Suppressor macrophage (primary cell): Measurements from ENCODE around the gene RIBC2.
"Not testable (repeated sequence)": the region's sequence is repeated elsewhere in the genome, so short reads cannot be mapped to it uniquely, and the experiment has no call there.

Source experiments
- DNase-seq, 4 experiments: peaks; one replicate each; pipeline ENCODE4 v3.0.0-alpha.2; 2020 to 2022

Gene RIBC2

DNA sequence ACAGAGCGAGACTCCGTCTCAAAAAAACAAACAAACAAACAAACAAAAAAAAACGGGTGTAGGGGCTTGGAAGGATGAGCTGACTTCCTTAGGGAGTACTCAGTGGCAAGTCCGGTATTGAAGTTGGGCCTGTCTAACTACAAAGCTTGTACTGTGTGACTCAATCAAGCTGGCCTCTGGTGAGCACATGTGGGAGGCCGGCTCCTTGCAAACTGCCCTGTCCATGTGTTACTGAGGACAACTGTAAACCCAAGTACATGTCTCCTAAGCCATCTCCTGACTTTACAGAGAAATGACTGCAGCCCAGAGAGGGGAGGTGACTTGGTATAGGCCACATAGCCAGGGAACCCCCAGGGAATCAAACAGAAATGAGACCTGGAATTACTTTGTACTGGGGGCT lies 11.6 kb downstream of the RIBC2 start:
- DNase-seq, result peak; percentile 43 to 63 (median 60)

DNA sequence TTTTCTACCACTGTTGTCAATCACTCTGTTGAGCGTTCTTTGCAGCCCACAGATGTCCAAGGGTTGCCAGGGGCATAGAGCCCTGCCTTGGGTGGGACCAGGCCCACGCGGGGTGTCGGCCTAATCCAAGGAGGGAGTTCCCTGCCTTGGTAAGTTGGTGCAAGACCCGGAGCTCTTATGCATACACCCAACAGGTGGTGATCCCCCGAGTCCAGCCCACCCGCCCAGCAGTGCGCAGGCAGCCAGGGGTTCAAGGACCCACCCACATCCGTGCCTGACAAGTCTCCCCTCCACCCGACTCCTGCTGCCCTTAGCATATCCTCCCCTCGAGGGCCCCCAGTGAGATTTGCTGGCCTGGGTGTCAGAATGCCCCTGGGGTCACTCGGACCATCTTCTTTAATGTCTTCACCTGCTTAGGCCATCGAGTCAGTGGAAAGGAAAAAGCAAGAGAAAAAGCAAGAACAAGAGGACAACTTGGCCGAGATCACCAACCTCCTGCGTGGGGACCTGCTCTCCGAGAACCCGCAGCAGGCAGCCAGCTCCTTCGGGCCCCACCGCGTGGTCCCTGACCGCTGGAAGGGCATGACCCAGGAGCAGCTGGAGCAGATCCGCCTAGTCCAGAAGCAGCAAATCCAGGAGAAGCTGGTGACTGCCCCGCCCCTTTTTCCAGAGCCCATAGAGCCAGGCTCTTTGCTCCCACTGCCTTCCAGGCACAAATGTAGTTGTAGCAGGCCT lies 12.2 kb downstream of the RIBC2 start:
- DNase-seq, result no peak

DNA sequence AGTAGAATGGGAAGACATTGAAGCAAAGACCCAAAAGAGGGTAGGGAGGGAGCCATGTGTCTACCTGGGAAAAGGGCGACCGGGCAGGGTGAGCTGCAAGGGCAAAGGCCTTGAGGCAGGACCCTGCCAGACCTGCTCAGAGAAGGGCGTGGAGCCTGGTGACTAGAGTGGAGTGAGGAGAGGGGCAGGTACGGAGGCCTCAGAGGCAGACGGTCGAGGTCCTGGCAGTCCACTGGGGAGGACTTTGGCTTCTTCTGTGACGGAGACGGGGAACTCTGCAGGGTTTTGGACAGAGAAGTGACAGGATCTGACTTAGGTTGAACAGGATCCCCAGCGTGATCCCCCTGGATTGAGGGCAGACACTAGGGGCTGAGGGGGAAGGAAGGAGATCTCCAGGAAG lies 12.9 kb downstream of the RIBC2 start:
- no peak for DNase-seq

DNA sequence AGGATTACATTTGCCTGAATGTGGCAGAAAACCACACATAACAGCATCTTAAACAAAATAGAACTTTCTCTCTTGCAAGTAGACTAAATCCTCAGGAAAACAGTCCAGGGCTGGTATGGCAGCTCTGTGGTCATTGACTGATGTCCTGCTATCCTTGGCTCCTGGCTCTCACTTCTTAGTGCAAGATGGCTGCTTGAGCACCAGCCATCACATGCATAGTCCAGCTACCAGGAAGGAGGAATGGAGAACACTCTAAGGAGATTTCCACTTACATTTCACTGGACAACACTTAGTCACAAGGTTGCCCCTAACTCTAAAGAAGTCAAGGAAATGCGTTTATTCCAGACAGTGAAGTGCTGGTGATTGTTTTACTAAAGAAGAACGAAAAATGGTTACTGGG lies 13.6 kb downstream of the RIBC2 start:
- no peak for DNase-seq

DNA sequence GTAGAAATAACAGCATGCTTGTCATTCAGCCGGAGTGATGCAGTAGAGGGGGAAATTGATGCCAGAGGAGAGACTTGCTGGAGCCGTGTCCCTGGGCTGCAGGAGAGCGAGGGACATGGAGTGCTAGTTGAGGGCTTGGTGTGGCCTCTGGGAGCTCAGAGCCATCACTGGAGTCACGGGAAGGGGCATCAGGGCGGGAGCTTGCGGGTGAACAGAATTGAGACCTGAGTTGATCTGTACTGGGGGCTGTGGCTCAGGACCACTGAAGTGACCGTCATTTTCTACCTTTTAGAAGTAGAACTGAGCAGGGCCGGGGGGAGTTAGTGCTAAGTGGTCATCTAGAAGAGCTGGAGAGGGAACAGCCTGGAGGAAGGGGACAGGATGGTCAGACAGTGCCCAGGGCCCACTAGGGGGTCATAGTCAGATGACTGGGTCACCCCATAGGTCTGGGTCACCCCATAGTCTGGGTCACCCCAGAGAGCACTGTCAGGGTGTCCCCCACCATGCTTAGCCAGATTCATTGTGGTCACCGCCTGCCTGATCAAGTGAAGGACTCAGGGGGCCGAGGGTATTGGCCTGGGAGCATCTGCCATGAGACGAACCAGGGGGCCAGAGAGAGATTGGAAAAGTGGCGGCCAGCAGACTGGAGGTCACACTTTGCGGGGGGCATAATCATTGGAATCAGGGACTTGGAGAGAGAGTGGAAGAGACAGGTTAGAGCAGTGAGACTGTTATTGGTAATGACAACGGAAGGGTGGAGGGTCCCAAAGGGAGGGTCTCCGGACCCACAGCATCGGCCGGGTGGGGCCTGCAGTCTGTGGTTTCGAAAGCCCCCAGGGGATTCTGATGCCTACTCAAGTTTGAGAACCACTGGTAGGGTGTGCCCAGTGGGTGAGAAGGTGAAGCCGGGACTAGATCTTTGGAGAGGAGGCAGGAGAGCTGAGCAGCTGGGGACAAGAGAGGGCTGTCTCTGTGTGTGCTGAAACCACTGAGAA lies 15.2 kb downstream of the RIBC2 start:
- DNase-seq, result no peak

DNA sequence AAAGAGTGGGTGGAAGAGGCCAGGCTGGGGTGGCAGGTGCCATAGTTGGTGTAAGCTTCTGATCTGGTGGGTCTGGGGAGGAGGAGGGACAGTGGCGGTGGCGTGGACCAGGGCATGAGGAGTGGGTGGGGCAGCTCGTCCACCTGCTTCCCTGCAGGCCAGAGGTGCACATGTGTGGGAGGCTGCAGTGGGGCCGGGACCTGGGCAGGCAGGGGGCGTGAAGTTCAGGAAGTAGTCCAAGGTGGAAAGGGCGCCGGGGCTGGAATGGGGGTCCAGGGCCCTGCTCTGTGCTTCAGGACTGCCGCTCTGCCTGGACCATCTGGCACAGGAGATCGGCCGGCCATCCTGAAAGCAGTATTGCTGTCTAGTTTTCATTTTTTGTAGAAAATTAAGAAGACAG lies 15.9 kb downstream of the RIBC2 start:
- DNase-seq, result no peak

DNA sequence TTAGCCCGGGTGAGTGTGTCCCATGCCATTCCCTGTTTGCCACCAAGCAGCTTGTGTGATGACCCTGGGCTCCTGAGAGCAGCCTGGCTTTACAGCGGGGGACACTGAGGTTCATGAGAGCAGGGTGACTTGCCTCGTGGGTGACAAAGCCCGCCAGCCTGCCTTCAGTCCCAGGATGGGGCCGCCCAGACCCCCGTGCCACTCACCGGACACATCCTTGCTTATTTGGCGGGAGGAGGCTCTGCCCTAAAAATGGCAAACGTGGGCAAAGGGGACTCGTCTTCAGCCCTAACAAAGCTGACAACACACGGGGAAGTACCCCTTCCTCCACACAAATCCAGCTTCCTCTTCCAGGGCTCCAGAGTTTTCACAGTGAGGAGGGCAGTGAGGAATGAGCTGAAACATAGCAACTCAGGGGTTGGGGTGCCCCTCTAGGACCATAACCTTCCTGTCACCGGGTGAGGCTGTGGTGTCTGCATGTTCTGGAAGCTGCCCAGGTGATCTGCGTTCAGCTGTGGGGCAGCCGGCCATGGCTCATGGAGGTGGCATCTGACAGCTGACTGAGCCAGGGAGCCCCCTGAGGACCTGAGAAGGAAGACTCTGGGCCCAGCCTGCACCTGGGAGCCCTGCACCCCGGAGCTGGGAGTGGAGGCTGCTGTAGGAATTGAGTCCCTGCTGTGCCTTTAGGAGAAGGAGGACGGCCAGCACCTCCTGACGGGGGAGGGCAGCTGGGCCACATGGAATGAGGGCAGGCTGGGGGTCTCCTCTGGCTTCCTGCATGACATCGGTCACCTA lies 16.7 kb downstream of the RIBC2 start:
- peak; percentile 50 to 72 (median 65) for DNase-seq

DNA sequence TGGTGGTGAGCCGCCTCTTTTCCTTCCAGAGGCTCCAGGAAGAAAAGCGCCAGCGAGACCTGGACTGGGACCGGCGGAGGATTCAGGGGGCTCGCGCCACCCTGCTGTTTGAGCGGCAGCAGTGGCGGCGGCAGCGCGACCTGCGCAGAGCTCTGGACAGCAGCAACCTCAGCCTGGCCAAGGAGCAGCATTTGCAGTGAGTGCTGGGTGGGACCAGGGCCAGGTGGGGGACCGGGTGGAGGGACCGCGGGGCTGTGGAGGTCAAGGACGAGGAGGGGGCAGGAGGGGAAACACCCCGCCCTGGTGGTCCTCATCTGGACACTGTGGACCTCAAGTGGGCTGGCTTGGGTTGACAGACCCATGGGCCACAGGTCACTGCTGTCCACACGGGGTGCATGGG lies 17.4 kb downstream of the RIBC2 start:
- no peak for DNase-seq

DNA sequence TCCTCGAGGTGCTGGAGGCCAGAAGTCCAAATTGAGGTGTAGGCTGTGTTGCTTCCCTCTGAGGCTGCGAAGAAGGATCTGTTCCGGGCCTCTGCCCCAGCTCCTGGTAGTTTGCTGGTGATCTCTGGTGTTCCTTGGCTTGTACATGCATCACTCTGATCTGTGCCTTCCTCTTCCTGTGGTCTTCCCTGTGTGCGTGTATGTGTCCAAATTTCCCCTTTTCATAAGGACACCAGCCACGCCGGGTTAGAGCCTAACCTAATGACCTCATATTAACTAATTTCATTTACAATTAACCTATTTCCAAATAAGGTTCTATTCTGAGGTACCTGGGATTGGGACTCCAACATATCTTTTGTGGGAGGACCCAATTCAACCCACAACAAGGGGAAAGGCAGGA lies 21.5 kb downstream of the RIBC2 start:
- DNase-seq, result peak; percentile 70 to 78 (median 74)

DNA sequence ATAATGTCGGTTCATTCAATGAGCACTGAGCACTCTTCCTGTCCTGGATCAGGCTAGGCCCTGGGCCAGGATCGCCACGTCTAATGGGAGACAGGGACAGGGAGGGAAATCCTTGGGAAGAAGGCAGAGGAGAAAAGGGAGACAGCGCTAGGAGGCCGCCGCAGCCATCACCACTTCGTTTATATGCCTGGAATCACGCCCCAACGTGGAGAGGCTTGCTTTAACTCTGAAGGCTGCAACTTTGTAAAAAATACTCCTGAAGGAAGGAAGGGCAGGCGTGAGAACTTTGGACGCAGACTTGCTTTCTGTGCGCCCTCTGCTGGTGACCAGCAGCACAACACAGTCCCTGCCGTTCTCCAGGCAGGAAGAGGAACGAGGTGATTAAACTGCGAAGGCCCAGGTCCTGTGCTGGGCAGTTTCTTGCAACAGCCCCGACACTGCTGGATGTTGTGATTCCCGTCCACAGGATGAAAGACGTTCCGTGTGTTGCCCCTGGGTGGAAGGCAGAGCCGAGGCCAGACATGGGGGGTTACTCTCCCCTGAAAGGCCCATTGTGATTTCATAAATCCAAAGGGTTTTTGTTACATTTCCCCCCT lies 22.1 kb downstream of the RIBC2 start:
- peak; percentile 92 to 96 (median 93) for DNase-seq

DNA sequence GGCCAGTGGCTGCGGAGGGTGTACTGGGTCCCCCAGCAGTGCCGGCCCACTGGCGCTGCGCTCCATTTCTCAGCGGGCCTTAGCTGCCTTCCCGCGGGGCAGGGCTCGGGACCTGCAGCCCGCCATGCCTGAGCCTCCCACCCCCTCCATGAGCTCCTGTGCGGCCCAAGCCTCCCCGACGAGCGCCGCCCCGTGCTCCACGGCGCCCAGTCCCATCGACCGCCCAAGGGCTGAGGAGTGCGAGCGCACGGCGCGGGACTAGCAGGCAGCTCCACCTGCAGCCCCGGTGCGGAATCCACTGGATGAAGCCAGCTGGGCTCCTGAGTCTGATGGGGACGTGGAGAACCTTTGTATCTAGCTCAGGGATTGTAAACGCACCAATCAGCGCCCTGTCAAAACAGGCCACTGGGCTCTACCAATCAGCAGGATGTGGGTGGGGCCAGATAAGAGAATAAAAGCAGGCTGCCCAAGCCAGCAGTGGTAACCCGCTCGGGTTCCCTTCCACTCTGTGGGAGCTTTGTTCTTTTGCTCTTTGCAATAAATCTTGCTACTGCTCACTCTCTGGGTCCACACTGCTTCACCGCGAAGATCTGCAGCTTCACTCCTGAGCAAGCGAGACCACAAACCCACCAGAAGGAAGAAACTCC lies 23.5 kb downstream of the RIBC2 start:
- DNase-seq, result not testable (repeated sequence)

DNA sequence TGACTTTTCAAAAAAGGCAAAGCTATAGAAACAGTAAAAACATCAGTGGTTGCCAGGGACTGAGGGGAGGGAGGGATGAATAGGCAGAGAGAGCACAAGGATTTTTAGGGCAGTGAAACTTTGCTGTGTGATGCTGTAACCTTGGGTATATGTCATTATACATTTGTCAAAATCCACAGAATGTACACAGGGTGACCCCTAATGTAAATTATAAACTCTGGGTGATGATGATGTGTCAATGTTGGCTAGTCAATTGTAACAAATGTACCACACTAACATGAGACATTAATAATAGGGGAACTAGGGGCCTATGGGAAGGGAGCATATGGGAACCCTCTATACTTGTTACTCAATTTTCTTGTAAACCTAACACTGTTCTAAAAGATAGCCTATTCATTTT lies 24.8 kb downstream of the RIBC2 start:
- DNase-seq, result peak in 1 of 4 experiments; percentile 24

DNA sequence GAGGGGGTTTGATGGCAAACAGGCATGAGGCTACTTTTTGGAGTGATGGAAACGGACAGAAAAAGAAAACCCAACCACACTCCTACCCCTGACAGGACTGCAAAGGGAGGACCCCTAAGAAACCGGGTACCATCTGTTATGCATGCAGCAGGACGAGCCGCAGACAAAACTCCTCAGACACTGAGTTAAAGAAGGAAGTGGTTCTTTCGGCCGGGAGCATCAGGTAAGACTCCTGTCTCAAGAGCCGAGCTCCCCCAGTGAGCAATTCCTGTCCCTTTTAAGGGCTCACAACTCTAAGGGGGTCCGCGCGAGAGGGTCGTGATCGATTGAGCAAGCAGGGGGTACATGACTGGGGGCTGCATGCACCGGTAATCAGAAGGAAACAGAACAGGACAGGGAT lies 27.2 kb downstream of the RIBC2 start:
- not testable (repeated sequence) for DNase-seq

DNA sequence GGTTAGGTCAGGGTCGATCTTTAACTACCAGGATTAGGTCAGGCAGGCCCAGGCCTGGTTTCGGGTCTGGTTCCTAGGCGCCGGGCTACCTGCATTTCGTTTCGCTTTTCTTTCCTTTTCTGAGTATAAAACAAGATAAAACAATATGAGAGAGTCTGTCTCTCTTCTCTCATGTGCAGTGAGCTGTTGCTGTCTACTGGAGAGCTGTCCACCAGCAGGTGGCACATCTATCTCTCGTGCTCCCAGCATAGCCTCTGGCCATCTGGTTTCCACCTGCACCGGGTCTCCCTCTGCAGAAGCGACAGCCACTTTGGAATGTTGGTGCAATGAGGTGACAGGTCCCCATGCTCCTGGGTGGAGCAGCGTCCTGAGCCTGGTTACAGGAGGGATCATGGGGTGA lies 27.6 kb downstream of the RIBC2 start:
- peak; percentile 32 to 56 (median 51) for DNase-seq

DNA sequence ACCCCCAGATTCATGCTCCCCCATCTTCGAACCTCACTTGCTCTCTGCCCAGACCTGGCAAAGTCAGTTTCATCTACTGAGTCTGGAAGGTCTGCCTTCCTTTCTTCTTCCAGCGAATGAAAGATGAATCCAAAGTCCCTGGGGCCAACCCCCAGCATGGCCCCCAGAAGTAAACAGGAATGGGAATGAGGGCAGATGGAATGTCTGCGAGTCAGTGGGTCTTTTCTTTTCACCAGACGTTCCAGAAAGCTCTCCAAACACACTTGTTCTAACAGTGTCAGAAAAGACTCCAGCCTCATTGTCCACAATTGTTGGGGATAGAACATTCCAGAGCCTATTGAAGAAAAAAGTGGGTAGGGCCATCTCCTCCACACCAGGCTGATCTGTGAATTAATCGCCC lies 28.6 kb downstream of the RIBC2 start:
- DNase-seq, result no peak

DNA sequence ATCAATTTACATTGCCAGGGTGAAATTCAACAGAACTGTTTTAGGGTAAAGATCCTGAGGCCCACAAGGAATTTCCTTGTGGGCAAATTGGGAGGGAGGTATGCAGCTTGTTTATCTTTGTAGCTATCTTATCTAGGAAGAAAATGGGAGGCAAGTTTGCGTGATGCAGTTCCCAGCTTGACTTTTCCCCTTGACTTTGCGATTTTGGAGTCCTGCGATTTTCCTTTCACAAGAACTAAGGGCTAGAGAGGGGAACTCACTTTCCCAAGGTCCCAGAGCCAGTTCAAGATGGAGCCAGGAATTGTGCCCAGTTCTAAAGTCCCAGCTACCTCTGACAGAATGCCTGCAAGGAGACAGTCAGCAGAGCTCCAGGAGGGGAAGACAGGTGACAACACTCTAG lies 30.7 kb downstream of the RIBC2 start:
- DNase-seq, result no peak

DNA sequence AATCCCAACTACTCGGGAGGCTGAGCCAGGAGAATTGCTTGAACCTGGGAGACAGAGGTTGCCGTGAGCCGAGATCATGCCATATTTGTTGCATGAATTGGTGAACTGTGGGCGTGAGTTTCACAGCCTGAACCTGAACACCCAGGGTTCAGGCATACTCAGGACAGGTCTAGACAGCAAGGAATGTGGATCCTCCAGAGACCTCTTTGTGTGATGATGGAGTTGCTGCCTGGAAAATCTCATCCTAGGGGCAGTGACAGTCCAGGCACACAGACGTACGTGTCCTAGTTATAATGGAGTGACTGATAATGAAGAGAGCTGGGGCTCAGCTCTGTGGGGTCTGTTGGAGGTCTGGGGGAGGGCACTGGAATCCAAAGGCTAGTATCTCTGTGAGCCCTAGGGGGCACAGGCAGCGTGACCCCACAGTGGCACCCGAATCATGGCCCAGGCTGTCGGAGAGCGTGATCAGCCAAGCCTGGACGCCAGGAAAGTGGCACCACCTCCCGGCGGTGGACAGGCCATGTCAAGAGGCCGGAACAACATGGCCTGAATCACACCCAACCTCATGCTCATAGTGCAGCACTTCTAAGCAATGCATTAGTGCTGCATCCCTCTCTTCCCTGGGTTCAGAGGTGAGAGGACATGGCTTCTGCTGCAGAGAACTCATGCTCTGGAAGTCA lies 31.7 kb downstream of the RIBC2 start:
- no peak for DNase-seq

DNA sequence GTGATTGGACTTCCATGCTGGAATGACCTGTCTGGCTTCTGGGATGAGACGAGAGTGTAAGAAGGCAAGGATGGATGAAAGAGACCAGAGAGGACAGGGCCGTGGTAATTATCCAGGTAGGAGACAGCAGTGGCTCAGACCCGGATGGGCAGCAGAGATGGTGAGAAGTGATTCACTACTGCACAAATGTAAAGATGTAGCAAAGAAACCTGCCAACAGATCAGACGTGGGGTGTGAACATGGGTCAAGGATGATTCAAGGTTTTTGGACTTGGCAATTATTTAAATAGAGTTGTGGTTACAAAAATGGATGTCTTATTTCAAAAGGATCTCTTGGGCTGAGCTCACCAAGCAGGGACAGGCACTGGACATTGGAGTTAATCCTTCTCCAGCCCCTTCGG lies 32.7 kb downstream of the RIBC2 start:
- no peak for DNase-seq

DNA sequence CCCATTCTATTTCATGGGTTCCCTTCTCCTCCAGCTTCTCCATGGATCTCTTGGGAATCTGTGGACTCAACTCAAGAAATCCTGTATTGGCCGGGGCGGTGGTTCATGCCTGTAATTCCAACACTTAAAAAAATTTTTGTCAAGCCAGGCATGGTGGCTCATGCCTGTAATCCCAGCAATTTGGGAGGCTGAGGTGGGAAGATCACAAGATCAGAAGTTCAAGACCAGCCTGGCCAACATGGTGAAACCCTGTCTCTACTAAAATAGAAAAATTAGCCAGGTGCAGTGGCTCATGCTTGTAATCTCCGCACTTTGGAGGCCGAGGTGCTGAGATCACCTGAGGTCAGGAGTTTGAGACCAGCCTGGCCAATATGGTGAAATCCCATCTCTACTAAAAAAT lies 34.1 kb downstream of the RIBC2 start:
- DNase-seq, result not testable (repeated sequence)

DNA sequence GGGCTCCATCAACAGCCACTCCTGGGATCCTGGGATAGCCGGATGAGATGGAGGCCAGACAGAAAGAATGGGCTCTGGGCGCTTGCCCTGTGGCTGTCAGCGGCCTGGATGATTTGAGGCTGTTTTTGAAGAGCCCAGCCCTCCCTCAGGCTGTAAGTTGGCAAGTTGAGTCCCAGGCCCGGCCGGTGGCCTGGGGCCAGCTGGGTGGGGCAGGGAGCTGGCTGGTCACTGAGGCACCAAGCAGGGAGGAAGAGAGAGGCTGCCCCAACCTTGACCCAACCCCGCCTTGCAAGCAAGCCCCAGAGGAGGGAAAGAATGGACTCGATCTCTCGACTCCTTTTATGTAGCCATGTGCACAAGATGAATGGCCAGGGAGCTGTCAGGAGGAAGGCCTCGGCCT lies 34.9 kb downstream of the RIBC2 start:
- DNase-seq, result no peak

DNA sequence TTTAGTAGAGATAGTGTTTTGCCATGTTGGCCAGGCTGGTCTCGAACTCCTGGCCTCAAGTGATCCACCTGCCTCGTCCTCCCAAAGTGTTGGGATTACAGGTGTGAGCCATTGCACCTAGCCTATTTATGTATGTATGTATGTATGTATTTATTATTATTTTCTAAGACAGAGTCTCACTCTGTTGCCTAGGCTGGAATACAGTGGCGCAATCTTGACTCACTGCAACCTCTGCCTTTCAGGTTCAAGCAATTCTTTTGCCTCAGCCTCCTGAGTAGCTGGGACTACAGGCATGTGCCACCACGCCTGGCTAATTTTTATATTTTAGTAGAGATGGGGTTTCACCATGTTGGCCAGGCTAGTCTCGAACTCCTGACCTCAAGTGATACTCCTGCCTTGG lies 35.9 kb downstream of the RIBC2 start:
- DNase-seq, result not testable (repeated sequence)
